Heart right ventricle (tissue), 16 donors: ENCODE results near the gene AADAC. TPM values are rescaled to one million over a fixed set of nuclear protein-coding genes. Genes with fewer than 3 reads are reported as not detected.

Experiments
- ATAC-seq, 8 donors: fragments of 200-7000 bp; cut with Tn5 transposase; one replicate each; pipeline ENCODE4 v1.9.1; 2020; ENCODE audit warnings: mild to moderate bottlenecking in 8 of 8, moderate library complexity in 8 of 8, moderate number of reproducible peaks in 1 of 8
- DNase-seq, 2 donors: peaks; one replicate each; pipeline ENCODE4 v3.0.0-alpha.2; 2020
- H3K27ac ChIP-seq, 10 donors: fragments of 200-600 bp; sonication (generic) in 2 of 10; one replicate each; pipeline versions ENCODE4 v1.5.0 to v1.8.0; 2020 to 2022; ENCODE audit warnings: mild to moderate bottlenecking in 3 of 10
- H3K27me3 ChIP-seq, 7 donors: fragments of 200-600 bp; one replicate each; pipeline ENCODE4 v1.8.0; 2021 to 2022; ENCODE audit warnings: mild to moderate bottlenecking in 2 of 7
- H3K36me3 ChIP-seq, 9 donors: fragments of 200-600 bp; sonication (generic) in 1 of 9; one replicate each; pipeline versions ENCODE4 v1.5.0 to v1.8.0; 2020 to 2022; ENCODE audit warnings: mild to moderate bottlenecking in 2 of 9
- H3K4me1 ChIP-seq, 9 donors: fragments of 200-600 bp; sonication (generic) in 1 of 9; one replicate each; pipeline versions ENCODE4 v1.5.0 to v1.8.0; 2020 to 2022; ENCODE audit warnings: mild to moderate bottlenecking in 4 of 9
- H3K4me3 ChIP-seq, 10 donors: fragments of 200-600 bp; sonication (generic) in 2 of 10; one replicate each; pipeline versions ENCODE4 v1.5.0 to v1.8.0; 2020 to 2022; ENCODE audit warnings: mild to moderate bottlenecking in 7 of 10, moderate library complexity in 2 of 10
- H3K9me3 ChIP-seq, 11 donors: fragments of 200-600 bp in 10 of 11; sonication (generic) in 2 of 11; one replicate each; pipeline versions ENCODE4 v1.5.0 to v1.8.0; 2013 to 2022; ENCODE audit warnings: mild to moderate bottlenecking in 2 of 11, control low read depth in 1 of 11, moderate library complexity in 1 of 11
- CTCF ChIP-seq, 9 donors: fragments of 200-600 bp; sonication (generic) in 2 of 9; IDR thresholded peaks; one replicate each; pipeline versions ENCODE4 v1.5.0 to v1.8.0; 2021 to 2022; ENCODE audit warnings: antibody characterized with exemption in 9 of 9, mild to moderate bottlenecking in 5 of 9, moderate library complexity in 1 of 9
- WGBS, 2 donors: extraction: QIAGEN DNeasy Blood & Tissue Kit; methylation state at CpG; one replicate each; pipeline ENCODE4 v1.1.7; 2013; ENCODE audit warnings: inconsistent platforms in 1 of 2; 5-methylcytosine and 5-hydroxymethylcytosine counted together
- intact Hi-C, 10 donors: fragments of 100-400 bp; cut with DNase I; formaldehyde crosslinking; loops; one replicate each; pipeline versions ENCODE4 v1.11.1 to v1.14.2; 2022
- polyA plus RNA-seq, 2 donors: library from polyadenylated mRNA; stranded (reverse); fragments of 200-250 nt; gene quantifications; one replicate each; pipeline ENCODE4 v1.2.3, GENCODE V29; 2013
- total RNA-seq, 10 donors: library from RNA; stranded (reverse); fragmentation: NEBNext Ultra II Directional in 3 of 10; extraction: Animal tissue kit (Norgen Biotek cat#: 25700) in 3 of 10; gene quantifications; one replicate each; pipeline versions ENCODE4 v1.2.1 to v1.2.4, GENCODE V29; 2021 to 2023
- donor health status: Arrhythmogenic right ventricular cardiomyopathy.
- donor health status: ischemic (EF 13 %, LVEDD 7.1; RV severe dilation, severe dysfunction).
- donor health status: healthy with polysubstance abuse.
- donor health status: DM: no; HTN: yes; CAD: no.
- donor health status: DM: no; HTN: no; CAD: no.
- donor health status: ischemic (EF 25% LVEDD 6.9; RV normal size, moderate dysfunction).
- donor health status: ischemic (EF 25% LVEDD 5.7; RV mildly dilated, moderate dysfunction).
- donor health status: healthy.
- donor health status: DM: yes; HTN: yes; CAD: no.
- donor health status: Ischemic cardiomyopathy.
- donor health status: ischemic (EF 35%, LVEDD 5.7; RV mildly dilated, moderate dysfunction).
- donor health status: nonischemic (EF 11% LVEDD 7.7; RV severe dilation, severe dysfunction).
- donor health status: DM: yes; HTN: yes; CAD: no.
- donor health status: PGD.
- donor health status: ischemic (EF 29% LVEDD 5.4; RV normal size, mild dysfunction).
- donor health status: nonischemic (EF 23%, LVEDD 6.1; RV moderate dilation, normal function).

Gene AADAC
- total and polyA plus RNA-seq, 12 donors: 0.01 to 0.14 TPM; not detected in 10

- H3K4me1 ChIP-seq: no peaks in the 10 kb centered on the region
- no peak for TF ChIP-seq CTCF (IDR thresholded peaks at IDR 0.05)
- no peaks in the 10 kb centered on the region for H3K27me3 ChIP-seq
- H3K9me3 ChIP-seq: no peaks in the 10 kb centered on the region
- whole genome bisulfite sequencing, 2 donors: 81 to 87% methylated on average over 5 of the region's 5 CpGs
- no peaks in the 10 kb centered on the region for H3K36me3 ChIP-seq
- H3K27ac ChIP-seq: no peak overlapping the region
- DNase-seq: no peak
- no peak for ATAC-seq
- intact Hi-C loops: no loop called here
- H3K4me3 ChIP-seq: no peak overlapping the region
Observed at GRCh38 chr3:151817473-151817872, 3.6 kb downstream of the AADAC start.

GRCh38 chr3:151818361-151818760 lies 4.4 kb downstream of the AADAC start:
- Histone ChIP-seq H3K9me3 (no peaks in the 10 kb centered on the region), H3K4me1 (no peaks in the 10 kb centered on the region), H3K27me3 (no peaks in the 10 kb centered on the region), H3K27ac (no peak overlapping the region), H3K36me3 (no peaks in the 10 kb centered on the region), H3K4me3 (no peak overlapping the region)
- WGBS, 2 donors: 94 to 97% methylated on average over 4 of the region's 4 CpGs
- no peak for DNase-seq
- no peak for ATAC-seq
- intact Hi-C loops: no loop called here
- TF ChIP-seq CTCF (IDR thresholded peaks at IDR 0.05): no peak

GRCh38 chr3:151819910-151820309 lies 6.0 kb downstream of the AADAC start:
- no peaks in the 10 kb centered on the region for H3K27me3 ChIP-seq
- no peaks in the 10 kb centered on the region for H3K9me3 ChIP-seq
- TF ChIP-seq CTCF (IDR thresholded peaks at IDR 0.05): no peak
- no peaks in the 10 kb centered on the region for H3K36me3 ChIP-seq
- DNase-seq (no peak), ATAC-seq (no peak)
- H3K4me1 ChIP-seq: no peaks in the 10 kb centered on the region
- WGBS, 2 donors: 67 to 71% methylated on average over 4 of the region's 4 CpGs
- intact Hi-C loops: no loop called here
- no peak overlapping the region for H3K27ac ChIP-seq
- no peak overlapping the region for H3K4me3 ChIP-seq

GRCh38 chr3:151827816-151828215 lies 13.9 kb downstream of the AADAC start:
- TF ChIP-seq CTCF (IDR thresholded peaks at IDR 0.05): no peak
- Histone ChIP-seq H3K4me3 (no peak overlapping the region), H3K9me3 (peaks cover 0 to 14% (median 0%) of the 10 kb centered on the region in 11 donors), H3K4me1 (no peaks in the 10 kb centered on the region), H3K27ac (no peak overlapping the region), H3K36me3 (no peaks in the 10 kb centered on the region), H3K27me3 (no peaks in the 10 kb centered on the region)
- no peak for DNase-seq
- WGBS, 2 donors: 75 to 84% methylated on average over 3 of the region's 3 CpGs
- ATAC-seq: no peak
- intact Hi-C loops: no loop called here
